Muscle of back (tissue), 13 donors: ENCODE results near the gene ITPR3. TPM values are rescaled to one million over a fixed set of nuclear protein-coding genes. Genes with fewer than 3 reads are reported as not detected.
A peak's percentile ranks its signal among the peaks of the same experiment; 100 is the strongest.

Experiments used
- DNase-seq, 3 donors: peaks; one replicate each; pipeline versions ENCODE4 v3.0.0 to v3.0.0-alpha.2; 2013
- long read RNA-seq, 9 donors: transcript quantifications; one replicate each; lab custom pipeline, GENCODE V29; 2026
- polyA plus RNA-seq, 10 donors: library from polyadenylated mRNA; unstranded; fragments of 120-200 nt; gene quantifications; one replicate each; pipeline ENCODE4 v1.2.1, GENCODE V29; 2013; ENCODE audit not compliant: insufficient read length in 10 of 10

ITPR3 gene
- 10 to 100 TPM in 3 of 10 donors, 1 to 10 TPM in 7; 6.3 to 12.6 (median 8.4) TPM for polyA plus RNA-seq
- long read RNA-seq, donor 1, result 0 reads
- long read RNA-seq, donor 2, result 0 reads
- long read RNA-seq, donor 3, result 0 reads
- long read RNA-seq, donor 4, result 0 reads
- long read RNA-seq, donor 5, result 0 reads
- long read RNA-seq, donor 6, result 0 reads
- long read RNA-seq, donor 7, result 0 reads
- long read RNA-seq, donor 8, result 0 reads
- long read RNA-seq, donor 9, partial matches to known transcripts, result 0 of 18 reads
- long read RNA-seq, donor 9, other reads (novel, unspliced or antisense), result 18 of 18 reads

DNA sequence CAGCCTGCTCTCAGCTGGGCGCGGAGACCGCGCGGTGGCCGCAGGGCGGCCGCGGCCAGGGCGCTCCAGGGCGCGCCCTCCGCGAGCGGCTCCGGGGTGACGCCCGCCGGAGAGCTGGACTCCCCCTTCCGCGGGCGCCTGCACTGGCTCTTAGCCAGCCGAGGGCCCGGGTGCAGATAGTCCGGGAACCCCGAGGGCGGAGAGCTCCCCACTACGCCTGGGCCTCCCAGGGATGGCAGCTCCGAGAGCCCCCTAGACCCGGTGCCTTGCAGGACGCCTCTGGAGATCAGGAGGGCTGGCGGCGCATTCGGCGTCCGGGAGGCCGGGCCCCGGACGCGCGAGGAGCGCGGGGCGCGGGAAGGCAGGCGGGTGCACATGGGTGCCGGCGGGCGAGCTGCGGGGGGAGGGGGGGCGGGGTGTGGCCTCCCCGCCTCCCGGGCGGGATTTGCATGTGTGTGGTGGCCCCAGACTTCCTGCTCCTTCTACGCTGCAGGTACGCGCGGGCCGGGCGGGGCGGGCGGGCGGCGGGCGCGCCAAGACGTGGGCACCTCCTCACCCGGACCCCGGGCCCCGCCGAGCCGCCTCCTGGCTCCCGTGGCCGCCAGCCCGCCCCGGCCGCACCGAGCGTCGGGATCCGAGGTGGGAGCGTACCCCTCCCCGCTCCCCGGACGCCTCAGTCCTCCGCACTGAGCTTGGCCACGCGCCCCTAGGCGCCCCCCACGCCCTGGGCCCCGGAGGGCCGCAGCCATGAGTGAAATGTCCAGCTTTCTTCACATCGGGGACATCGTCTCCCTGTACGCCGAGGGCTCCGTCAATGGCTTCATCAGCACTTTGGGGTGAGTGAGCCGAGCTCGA, at the start of gene ITPR3:
Gene ITPR3, plus strand, starts transcription at position 467 of the 855 bp plus-strand sequence. Its CDS starts 281 bp downstream, at position 748.
- peak in 1 of 3 donors; percentile 78 for DNase-seq

DNA sequence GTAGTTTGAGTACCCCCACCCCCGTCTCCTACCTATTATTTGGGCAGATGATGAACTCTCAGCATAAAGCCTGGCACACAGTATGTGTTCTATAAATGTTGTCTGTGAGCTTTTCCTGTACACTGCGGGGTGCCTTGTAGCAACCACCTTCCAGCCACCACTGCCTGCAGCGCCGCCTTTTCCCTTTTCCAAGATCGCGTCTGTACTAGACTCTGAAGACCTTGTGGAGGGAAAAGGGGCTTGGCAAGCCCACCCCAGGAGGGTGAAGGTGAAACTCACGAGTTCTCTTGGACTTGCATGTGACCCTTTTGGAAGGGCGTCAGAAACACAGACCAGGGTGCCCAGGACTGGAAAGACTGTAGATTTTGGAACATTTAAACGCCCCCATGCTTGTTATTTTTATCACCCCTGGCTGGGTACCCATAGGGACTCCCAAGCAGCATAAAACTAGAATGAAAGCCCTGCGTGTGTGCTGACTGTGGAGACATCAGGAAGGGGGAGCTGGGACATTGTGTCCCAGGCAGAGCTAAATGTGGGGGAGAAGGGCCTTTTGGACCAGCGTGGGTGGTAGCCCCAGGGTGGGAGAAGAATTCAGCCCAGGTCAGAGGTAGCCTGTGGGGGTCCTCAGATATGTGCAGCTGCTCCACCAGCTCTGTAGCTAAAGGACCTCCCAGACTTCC, 49.3 kb upstream of the ITPR3 start:
- no peak for DNase-seq

DNA sequence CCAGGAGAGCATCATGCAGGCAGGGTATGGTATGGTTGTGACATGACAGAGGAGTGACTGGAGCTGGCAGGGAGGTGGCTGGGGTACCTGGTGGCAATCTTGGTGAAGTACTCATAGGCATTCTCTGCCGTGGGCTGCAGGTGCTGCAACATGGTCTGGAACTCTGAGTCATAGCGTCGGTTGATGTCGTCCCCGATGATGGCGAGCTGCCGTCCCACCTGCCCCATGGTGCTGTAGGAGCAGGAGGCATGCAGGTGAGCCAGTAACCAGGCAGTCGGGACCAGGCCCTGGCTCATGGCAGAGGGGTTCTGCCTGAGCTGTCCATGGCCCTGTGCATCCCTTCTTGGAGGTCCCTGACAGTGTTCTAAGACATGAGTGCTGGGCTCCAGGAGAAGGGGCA, 45.9 kb upstream of the ITPR3 start:
- no peak for DNase-seq

DNA sequence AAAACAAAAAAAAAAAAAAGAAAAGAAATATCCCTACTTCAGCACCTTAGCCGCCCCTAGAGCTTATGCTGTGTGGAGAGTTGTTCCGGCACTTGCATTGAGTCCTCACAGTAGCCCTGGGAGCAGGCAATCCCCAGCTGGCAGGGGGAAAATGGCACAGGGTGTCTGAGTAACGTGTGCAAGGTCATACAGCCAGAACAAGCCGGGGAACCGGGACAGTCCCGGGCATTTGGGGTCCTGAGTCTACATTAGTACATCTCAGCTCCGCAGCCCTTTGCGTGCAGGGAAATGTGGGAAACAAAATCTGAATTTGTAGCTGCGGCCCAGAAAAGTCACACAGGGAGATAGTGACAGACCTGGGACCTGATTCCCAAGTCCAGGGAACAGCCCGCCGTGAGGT, 44.5 kb upstream of the ITPR3 start:
- DNase-seq, result no peak

DNA sequence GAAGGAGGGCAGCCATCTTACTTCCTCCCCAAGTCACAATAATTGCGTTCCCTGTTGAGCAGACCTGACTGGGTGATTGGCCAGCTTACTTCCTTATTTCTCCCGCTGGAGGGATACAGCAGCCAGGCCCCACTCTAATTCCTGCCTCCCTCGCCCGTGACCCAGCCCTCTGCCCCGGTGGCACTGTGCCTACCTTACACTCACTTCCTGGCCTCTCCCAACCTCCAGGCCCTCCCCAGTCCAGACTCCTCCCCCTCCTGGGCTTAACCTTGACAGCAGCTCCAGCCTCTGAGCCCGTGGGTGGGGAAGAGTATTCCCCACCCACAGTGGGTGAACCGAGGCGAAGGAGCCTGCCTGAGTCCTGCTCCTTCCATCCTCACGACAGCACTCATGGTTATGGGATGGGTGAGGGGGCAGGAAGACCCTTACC, 44.0 kb upstream of the ITPR3 start:
- no peak for DNase-seq

DNA sequence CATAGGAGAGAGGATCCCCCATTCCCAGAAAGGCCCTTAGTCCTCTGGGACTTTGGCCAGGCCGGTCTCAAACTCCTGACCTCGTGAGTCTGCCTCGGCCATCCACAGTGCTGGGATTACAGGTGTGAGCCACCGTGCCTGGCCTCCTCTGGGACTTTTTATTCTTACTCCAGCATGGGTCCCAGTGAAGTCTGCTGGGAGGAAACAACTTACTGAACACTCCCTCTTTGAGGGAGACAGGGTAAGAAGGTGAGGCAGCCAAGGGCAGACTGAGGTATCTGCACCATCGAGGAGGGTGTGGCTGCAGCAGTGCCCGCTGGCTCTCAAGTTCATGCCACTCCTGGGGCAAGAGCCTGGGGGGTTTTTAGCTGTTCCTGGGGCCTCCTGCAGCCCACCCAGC, 43.4 kb upstream of the ITPR3 start:
- DNase-seq, result no peak

DNA sequence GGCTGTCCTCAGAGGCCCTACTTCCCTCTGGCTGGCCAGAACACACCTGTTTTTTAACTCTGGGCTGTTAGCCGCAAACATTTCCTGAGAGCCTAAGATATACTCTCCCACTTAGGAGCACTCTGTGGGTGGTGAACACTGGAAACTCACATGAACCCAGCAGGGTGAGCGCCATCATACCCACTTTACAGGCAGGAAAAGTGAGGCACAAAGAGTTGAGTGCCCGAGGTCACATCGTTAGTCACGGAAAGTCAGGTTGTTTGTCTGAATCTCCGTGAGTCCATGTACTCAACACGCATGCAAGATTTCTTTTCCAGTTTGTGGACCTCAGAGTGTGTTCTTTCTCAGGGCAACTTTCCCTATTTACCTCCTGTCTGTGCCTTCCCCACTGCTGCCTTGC, 43.0 kb upstream of the ITPR3 start:
- DNase-seq, result no peak

DNA sequence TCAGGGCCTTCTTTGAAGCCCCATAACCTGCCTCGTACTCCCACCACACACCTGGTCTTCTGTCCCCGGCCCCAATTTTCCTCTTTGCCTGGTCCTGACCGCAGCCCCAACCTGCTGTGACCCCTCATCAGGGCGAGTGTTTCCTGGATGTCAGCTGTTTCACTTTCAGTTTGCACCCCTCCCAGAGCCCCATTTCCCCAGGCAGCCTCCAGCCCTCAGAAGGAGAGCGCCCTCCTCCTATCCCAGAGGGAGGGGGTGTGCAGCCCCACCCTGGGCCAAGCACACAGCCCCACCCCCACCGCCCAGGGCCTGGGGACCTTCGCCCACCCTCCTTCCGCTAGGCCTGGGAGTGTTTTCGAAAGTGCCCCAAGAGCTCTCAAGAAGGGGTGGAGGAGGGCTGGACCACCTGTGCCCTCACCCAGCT, 42.5 kb upstream of the ITPR3 start:
- no peak for DNase-seq

DNA sequence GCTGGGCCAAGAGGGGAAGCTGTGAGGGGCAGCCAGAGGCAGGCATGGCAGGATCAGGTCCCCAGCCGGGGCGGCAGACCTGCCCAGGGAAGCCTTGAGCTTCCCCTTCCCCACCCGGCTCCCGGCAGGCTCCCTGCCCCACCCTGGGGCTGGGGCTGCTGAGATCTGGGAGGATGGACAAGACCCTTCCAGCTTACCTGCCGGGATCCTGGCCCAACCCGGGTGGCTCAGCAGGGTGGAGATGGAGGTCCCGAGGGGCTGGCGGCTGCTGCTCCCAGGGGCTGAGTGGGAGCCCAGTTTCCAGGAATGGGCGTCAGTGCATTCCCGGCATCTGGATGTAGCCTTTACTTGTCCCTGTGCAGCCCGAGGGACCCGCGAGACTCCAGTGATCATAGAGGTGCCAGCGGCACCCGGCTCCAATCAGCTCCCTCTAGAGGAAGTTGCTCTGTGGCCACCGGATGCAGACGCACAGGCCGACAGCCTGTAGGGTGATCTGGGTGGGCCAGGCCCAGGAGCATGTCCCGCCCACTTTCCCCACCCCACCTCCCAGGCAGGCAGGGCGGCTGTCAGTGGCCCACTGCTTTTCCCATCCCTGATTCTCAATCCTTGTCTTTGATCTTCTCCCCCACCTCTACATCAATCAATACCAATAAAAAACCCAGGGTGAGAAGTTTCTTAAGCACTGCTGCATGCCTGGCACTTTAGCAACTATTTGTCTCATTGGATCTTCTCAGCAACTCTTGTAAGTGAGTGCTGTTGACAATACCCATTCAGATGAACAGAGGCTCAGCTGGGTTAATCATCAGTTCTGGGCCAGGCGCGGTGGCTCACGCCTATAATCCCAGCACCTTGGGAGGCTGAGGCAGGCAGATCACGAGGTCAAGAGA, 41.1 kb upstream of the ITPR3 start, which contains the start of gene BAK1:
Gene BAK1, minus strand, starts transcription at position 449 of the 887 bp plus-strand sequence. CDS start 2,672 bp downstream, outside the sequence.
- peak; percentile 86 to 94 (median 90) for DNase-seq

DNA sequence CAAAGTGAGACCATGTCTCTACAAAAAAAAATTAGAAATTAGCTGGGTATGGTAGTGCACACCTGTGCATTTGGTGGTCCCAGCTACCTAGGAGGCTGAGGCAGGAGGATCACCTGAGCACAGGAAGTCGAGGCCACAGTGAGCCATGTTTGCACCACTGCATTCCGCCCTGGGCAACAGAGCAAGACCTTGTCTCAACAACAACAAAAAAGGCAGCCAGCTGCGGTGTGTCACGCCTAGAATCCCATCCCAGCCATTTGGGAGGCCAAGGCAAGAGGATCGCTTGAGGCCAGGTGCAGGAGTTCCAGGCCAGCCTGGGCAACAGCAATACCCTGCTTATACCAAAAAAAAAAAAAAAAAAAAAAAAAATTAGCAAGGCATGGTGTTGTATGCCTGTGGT, 39.9 kb upstream of the ITPR3 start:
- no peak for DNase-seq

DNA sequence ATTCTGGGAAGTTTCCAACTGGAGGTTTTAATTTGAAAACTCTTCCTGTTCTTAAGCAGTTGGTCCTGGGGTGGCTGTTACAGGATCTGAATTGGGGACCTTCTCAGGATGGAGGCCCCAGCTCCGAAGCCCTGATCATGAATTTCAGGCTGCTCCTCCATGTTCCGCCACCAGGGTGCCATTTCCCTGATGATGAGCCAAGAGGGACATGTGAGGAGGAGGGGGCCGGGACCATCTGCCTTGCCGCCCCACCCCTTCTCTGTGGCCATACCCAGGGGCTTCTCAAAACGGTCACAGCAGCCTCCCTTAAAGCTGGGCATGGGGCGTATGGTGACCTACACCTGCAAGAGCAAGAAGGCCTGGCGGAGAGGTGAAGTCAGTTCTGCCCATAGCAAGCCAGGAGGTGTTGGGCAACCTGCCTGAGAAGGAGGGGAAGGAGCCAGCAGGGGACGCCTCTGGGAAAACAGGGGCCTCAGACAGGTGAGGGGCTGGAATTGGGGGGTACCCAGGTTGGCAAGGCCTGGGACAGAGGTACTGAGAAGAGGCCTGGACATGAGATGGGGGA, 37.4 kb upstream of the ITPR3 start:
- no peak for DNase-seq

DNA sequence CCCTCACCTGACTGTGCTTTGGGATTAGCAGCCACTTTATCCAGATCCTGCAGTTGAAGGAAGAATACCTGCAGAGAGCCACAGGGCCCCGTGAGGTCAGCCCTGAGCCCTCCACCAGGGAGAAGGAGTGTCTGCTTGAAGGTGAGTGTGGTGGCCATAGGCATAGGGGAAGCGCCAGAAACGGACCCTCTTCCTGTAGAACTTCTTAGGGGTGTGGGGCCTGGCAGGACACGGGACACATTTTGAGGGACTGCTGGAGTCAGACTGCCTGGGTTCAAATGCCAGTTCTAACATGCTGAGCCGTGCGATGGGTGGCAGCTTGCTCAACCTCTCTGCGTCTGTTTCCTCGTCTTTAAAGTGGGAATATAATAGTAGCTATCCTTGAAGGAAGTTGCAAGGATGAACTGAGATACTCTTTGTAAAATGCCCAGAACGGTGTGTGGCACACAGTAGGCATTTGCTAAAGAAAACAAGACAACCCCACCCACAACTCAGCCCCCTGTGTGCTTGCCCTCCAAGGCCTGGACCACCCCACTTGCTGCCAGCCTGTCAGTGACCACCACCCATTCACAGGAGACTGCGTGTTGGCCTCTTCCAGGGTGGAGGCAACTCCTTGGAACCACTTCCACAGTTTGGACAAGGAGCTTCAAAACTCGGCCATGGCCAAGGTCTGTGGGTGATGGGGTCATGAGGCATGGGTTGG, 36.3 kb upstream of the ITPR3 start:
- DNase-seq, result no peak

DNA sequence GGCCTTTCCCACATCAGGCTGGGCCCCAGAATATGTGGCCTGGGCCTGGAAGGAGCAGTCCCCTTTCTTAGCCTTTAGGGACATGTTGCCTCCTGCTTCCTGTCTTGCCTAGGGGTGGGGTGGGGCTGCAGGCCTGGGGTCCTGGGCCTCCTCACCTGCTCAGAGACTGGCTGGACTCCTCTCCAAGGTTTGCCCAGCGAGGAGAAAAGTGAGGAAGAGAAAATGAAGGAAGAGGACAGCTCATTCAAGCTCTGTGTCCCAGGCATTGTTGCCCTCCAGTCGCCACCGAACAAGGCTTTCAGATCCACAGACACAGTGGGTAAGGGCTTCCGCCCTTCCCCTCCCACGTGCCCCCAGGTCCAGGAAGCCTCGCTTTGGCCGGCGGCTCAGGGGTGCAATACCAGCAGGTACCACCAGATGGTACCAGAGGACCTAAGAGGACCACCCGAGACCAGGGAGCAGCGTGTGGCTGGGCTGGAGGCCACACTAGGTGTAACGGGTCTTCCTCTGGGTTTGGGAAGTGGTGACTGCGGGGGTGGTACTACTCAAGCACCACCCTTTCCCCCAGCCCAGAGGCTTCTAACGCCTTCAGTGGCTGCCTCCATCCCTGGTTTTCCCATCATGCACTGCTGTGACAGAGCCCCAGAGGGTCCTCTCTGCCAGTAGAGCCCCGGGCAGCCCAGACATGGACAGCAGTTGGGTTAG, 35.6 kb upstream of the ITPR3 start:
- DNase-seq, result peak; percentile 56 to 85 (median 81)

DNA sequence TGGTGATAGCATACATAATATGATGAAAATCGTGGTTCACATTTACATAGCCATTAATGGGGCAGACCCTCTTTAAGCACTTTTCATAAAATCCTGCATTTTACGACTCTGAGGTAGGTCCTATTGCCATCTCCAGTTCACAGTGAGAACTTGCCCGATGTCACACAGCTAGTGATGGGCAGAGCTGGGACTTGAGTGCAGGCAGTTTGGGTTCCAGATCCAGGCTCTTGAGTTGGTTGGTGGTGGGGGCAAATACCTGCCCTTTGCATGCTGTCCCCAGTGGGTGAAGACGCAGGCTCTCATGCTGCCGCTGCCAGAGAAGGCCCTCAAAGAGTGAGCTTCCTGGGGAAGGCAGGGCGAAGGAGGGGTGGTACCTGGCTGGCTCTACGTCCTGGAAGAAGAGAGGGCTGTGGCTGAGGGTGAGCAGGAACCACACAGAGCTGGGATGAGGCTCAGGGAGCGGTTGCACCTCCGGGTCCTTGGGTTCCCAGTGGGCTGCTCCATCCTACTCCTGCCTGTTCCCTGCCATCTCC, 34.9 kb upstream of the ITPR3 start:
- no peak for DNase-seq

DNA sequence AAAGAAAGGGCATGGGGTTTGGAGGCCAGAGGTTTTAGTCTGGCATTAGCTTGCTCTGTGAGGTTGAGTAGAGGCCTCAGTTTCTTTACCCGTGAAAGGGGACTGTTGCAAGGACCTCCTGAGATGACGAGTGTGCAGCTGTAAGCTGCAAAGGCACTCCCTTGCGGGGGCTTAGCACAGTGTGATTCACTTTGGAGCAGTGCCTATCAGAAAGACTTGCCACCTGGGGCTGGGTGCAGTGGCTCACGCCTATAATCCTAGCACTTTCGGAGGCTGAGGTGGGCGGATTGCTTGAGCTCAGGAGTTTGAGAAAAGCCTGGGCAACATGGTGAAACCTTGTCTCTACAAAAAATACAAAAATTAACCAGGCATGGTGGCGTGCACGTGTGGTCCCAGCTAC, 33.6 kb upstream of the ITPR3 start:
- DNase-seq, result no peak

DNA sequence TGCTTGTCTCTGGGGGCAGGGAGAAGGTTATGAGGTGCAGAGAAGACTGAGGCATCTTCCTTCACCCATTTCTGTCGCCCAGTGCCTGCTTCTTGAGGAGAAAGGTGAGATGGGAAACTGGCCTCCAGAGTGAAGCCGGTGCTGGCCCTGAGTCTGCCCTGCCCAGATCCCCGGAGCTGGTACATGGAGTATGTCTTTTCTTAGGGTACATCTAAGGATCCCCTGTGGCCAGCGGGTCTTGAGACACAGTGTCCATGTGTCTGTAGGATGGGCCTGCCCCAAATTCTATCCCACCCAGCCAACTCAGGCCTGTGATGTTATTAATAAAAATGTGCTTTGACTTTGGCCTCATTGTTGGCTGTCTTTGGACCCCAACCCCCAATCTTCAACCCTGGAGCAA, 32.2 kb upstream of the ITPR3 start:
- no peak for DNase-seq

DNA sequence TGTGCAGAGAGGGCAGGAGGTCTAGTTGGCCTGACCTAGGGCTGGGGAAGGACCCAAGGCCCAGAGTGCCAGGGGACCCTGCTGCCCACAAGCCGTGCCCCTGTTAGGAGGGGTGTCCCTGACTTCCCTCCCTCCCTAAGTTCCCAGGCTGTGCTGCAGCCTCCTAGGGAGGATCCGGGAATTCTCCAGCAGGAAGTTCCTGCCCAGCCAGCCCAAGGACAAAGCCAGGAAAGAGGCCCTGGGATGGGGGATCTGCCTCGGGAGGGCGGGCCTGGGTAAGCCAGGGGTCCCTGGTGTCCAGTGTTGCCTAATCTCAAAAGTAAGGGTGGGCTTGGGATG, 31.8 kb upstream of the ITPR3 start:
- peak in 2 of 3 donors; percentile 51 to 85 for DNase-seq

DNA sequence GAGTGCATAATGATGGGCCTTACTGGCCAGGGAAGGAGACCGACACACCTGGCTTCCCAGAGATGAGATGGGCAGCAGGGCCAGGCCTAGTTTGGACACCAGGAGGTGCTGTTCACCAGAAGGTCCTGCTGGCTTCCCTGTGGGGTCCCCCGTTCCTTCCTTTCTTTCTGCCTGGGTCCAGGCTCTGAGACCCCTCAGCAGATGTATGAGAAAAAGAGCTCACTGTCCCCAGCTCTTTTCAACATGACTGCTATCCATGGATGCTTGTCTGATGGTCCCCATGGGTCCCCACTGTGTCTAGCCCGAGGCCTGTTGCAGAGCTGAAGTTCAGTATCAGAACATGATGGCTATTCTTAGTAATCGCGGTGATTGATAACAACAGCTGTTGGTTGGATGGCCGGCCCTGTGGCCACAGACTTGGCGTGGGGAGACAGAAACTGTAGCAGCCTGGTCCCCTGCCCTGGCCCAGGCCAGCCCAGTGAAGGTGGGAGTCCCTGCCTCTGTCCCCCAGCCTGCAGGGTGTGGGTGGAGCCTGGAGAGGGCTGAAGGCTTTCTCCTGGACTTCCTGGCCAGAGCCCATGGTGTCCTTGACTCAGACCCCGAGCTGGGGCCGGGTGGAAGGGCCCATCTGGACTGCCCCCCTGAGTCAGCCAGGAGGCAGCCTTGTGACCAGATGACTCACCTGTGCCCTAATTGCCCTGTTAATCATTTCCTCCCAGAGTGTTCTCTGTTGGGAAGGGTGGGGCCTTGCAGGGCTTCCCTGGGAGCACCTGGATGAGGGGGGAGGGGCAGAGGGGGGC, 31.2 kb upstream of the ITPR3 start:
- DNase-seq, result peak; percentile 72 to 84 (median 76)
